ENCODE data around the gene HK1. TPM values are rescaled to one million over a fixed set of nuclear protein-coding genes. Genes with fewer than 3 reads are reported as not detected.

HK1 gene
- total RNA-seq, 1 experiment from 2014 or later, result 98.8 TPM

DNA sequence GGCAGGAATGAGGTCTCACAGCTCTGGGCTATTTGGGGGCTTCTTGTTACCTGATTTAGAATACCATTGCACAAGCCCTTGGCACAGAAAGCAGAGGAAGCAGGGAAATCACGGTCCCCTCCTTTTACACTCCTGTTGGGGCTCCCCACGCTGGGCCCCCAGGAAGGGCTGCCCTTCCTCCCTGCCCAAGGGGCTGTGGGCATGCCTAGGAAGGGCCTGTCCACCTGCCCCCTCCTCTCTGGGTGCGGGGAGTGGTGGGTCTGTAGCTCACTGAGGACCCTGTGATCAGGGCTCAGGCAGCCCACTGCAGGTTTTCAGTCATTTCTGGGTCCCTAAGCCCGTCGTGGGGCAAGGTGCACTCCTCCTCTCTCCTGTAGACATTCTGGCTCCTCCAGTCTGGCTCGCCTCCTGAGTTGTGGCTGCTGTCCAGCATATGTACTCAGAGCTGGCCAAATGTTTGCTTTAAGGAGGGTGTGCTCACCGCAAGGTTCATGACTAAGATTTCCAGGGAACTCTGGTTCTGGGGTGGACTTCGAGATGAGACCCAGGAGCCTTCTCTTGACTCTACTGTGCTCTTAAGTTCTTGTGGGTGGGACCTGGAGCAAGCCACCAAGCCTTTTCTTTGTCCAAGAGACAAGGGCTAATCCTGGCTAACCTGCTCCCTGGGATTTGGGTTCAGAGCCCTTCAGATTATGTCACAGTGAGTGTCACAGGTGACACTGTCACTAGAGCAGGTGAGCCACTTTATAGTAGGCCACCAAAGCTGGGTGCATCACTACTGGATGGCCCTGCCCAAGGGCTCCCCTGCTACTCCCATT is 82.4 kb downstream of the HK1 start:
- Histone ChIP-seq H4K8ac (replicated peaks; ENCODE audit: insufficient read length, low read depth, low read length) (no peak overlapping the region), H3K4ac (ENCODE audit: low read depth, low read length) (no peak overlapping the region), H3K9ac (ENCODE audit: extremely low read depth, insufficient read length, low read length) (no peak overlapping the region), H4K91ac (ENCODE audit: insufficient read length, low read depth, low read length) (no peak overlapping the region), H4K5ac (ENCODE audit: insufficient read length, low read depth, low read length) (no peak overlapping the region), H3K79me1 (ENCODE audit: insufficient read depth, low read depth, low read length, poor library complexity, severe bottlenecking) (peaks cover 11% of the 10 kb centered on the region), H2BK12ac (ENCODE audit: insufficient read length, low read depth, low read length) (no peak overlapping the region), H3K23me2 (ENCODE audit: insufficient read length, low read depth, low read length, poor library complexity, severe bottlenecking) (no peaks in the 10 kb centered on the region), H2BK120ac (ENCODE audit: low read depth, low read length, poor library complexity, severe bottlenecking) (no peak overlapping the region), H3K27ac (ENCODE audit: insufficient read length, low read depth, low read length) (no peak overlapping the region), H3K14ac (ENCODE audit: insufficient read depth, low read length) (no peak overlapping the region; the same call in 1 of the 2 replicates), H2BK5ac (ENCODE audit: insufficient read length, low read length) (no peak overlapping the region), H3K18ac (ENCODE audit: insufficient read length, low read depth, low read length) (no peak overlapping the region), H3T11ph (ENCODE audit: low read length) (no peak overlapping the region), H3K27me3 (ENCODE audit: insufficient read depth, low read length) (no peaks in the 10 kb centered on the region), H2BK20ac (ENCODE audit: low read depth, low read length, poor library complexity, severe bottlenecking) (no peak overlapping the region), H3K4me1 (ENCODE audit: insufficient read depth, low read length) (peaks cover 8% of the 10 kb centered on the region; the same call in 1 of the 2 replicates), H4K20me1 (ENCODE audit: control insufficient read depth, insufficient read depth, insufficient read length) (no peaks in the 10 kb centered on the region), H2AK5ac (ENCODE audit: insufficient read length, low read length) (no peak overlapping the region), H3K9me3 (ENCODE audit: control insufficient read depth, low read depth, low read length) (no peaks in the 10 kb centered on the region), H2BK15ac (ENCODE audit: low read depth, low read length) (no peak overlapping the region), H3K79me2 (ENCODE audit: insufficient read depth, low read length) (peaks cover 8% of the 10 kb centered on the region; the same call in 1 of the 2 replicates), H2AFZ (ENCODE audit: low read length) (no peak overlapping the region), H3K56ac (ENCODE audit: insufficient read length, low read depth, low read length) (no peak overlapping the region), H3K23ac (ENCODE audit: insufficient read length, low read depth, low read length) (no peak overlapping the region), H3K4me2 (ENCODE audit: insufficient read depth, insufficient read length, low read length) (no peak overlapping the region)
- no peaks in the 10 kb centered on the region for H3K9me3 Mint-ChIP-seq
- peaks cover 19 to 22% of the 10 kb centered on the region in 2 experiments for H3K4me1 Mint-ChIP-seq
- no peak for DNase-seq
- H3K27me3 Mint-ChIP-seq (ENCODE audit: low read depth), result no peaks in the 10 kb centered on the region
- no CpG with 5 or more reads among the region's 8 CpGs for WGBS (ENCODE audit: extremely low coverage, insufficient read length, low lambda C conversion rate)
- H3K36me3 Mint-ChIP-seq (ENCODE audit: insufficient read depth in 1 of 3, low read depth in 3 of 3), result peaks cover 19 to 39% (median 26%) of the 10 kb centered on the region in 3 experiments; a peak in 6 of 7 replicates
- TF ChIP-seq, protein P1, sequence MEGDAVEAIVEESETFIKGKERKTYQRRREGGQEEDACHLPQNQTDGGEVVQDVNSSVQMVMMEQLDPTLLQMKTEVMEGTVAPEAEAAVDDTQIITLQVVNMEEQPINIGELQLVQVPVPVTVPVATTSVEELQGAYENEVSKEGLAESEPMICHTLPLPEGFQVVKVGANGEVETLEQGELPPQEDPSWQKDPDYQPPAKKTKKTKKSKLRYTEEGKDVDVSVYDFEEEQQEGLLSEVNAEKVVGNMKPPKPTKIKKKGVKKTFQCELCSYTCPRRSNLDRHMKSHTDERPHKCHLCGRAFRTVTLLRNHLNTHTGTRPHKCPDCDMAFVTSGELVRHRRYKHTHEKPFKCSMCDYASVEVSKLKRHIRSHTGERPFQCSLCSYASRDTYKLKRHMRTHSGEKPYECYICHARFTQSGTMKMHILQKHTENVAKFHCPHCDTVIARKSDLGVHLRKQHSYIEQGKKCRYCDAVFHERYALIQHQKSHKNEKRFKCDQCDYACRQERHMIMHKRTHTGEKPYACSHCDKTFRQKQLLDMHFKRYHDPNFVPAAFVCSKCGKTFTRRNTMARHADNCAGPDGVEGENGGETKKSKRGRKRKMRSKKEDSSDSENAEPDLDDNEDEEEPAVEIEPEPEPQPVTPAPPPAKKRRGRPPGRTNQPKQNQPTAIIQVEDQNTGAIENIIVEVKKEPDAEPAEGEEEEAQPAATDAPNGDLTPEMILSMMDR (conservative IDR thresholded peaks at IDR 0.05), result no peak
- peak overlapping the region in 1 of 2 experiments; percentile 59; a peak in 2 of 5 replicates for H3K4me3 Mint-ChIP-seq
- peak overlapping the region; percentile 49 to 90 (median 75); a peak in 4 of 7 replicates for H3K27ac Mint-ChIP-seq

Measured in H9 (cell line).